Epithelial cell of umbilical artery (primary cell): Measurements from ENCODE around the gene SEZ6L2. TPM values are rescaled to one million over a fixed set of nuclear protein-coding genes. Genes with fewer than 3 reads are reported as not detected.

Experiments used
- total RNA-seq: library from RNA; depleted of rRNA; stranded (reverse); fragments of >200 nt; gene quantifications from 2 replicates; pipeline ENCODE4 v1.2.3, GENCODE V29; 2014

SEZ6L2 gene
- total RNA-seq = 1.2 and 3.9 TPM in 2 replicates

GRCh38 chr16:29899516-29900101 is at the start of gene SEZ6L2:
SEZ6L2 (minus strand) TSS chr16:29899550; CDS start chr16:29899019, 531 bp downstream.

GRCh38 chr16:29925781-29926710 is 26.7 kb upstream of the SEZ6L2 start, which contains the start of gene KCTD13:
KCTD13 (minus strand) TSS chr16:29926226; CDS start chr16:29926033, 193 bp downstream.

GRCh38 chr16:29900102-29900887 is 945 bp upstream of the SEZ6L2 start, which contains the start of gene ASPHD1:
ASPHD1 (plus strand) TSS chr16:29900488; CDS start chr16:29900972, 484 bp downstream.

GRCh38 chr16:29862884-29863668 is 36.3 kb downstream of the SEZ6L2 start, which contains the start of gene CDIPT:
CDIPT (minus strand) TSS chr16:29863226; CDS start chr16:29862857, 369 bp downstream.

Other genes with a start within 250 kb of the SEZ6L2 start
- gene SPN, start 236.3 kb downstream of the SEZ6L2 start, total RNA-seq = not detected in 2 replicates
- gene QPRT, start 220.4 kb downstream of the SEZ6L2 start, total RNA-seq = 0.32 and 1.4 TPM in 2 replicates
- gene C16orf54, start 153.6 kb downstream of the SEZ6L2 start, total RNA-seq = not detected in 2 replicates
- under 0.01 TPM in 1 of 2 replicates, not detected in the other for gene ZG16, start 121.3 kb downstream of the SEZ6L2 start, total RNA-seq
- gene KIF22, start 108.8 kb downstream of the SEZ6L2 start, total RNA-seq = 64.7 and 67.6 TPM in 2 replicates
- gene MAZ, start 93.0 kb downstream of the SEZ6L2 start, total RNA-seq = 111 and 160 TPM in 2 replicates
- 0.65 and 1.1 TPM in 2 replicates for gene PRRT2, start 87.4 kb downstream of the SEZ6L2 start, total RNA-seq
- gene PAGR1, start 83.4 kb downstream of the SEZ6L2 start, total RNA-seq = 27.0 and 36.9 TPM in 2 replicates
- 167 and 215 TPM in 2 replicates for gene MVP, start 79.1 kb downstream of the SEZ6L2 start, total RNA-seq
- gene CDIPT, start 36.3 kb downstream of the SEZ6L2 start, total RNA-seq = 55.2 and 70.4 TPM in 2 replicates
- 1.2 and 3.6 TPM in 2 replicates for gene ASPHD1, start 938 bp upstream of the SEZ6L2 start, total RNA-seq
- gene KCTD13, start 26.7 kb upstream of the SEZ6L2 start, total RNA-seq = 5.8 and 8.8 TPM in 2 replicates
- 73.1 TPM in 2 replicates for gene TMEM219, start 62.5 kb upstream of the SEZ6L2 start, total RNA-seq
- gene TAOK2, start 74.3 kb upstream of the SEZ6L2 start, total RNA-seq = 86.4 and 95.9 TPM in 2 replicates
- 5.5 and 8.4 TPM in 2 replicates for gene HIRIP3, start 96.1 kb upstream of the SEZ6L2 start, total RNA-seq
- 20.8 and 65.8 TPM in 2 replicates for gene INO80E, start 96.7 kb upstream of the SEZ6L2 start, total RNA-seq
- 0.76 TPM in 1 of 2 replicates, not detected in the other for gene DOC2A, start 111.5 kb upstream of the SEZ6L2 start, total RNA-seq
- gene C16orf92, start 123.6 kb upstream of the SEZ6L2 start, total RNA-seq = not detected in 2 replicates
- gene TLCD3B, start 131.7 kb upstream of the SEZ6L2 start, total RNA-seq = 0.32 TPM in 1 of 2 replicates, not detected in the other
- gene ALDOA, start 166.2 kb upstream of the SEZ6L2 start, total RNA-seq = 265 and 367 TPM in 2 replicates
- 256 and 366 TPM in 2 replicates for gene PPP4C, start 176.4 kb upstream of the SEZ6L2 start, total RNA-seq
- gene TBX6, start 192.4 kb upstream of the SEZ6L2 start, total RNA-seq = under 0.01 and 0.15 TPM in 2 replicates
- gene YPEL3, start 196.7 kb upstream of the SEZ6L2 start, total RNA-seq = 12.0 and 20.1 TPM in 2 replicates
- gene GDPD3, start 214.0 kb upstream of the SEZ6L2 start, total RNA-seq = 0.32 and 0.61 TPM in 2 replicates
- gene MAPK3, start 223.7 kb upstream of the SEZ6L2 start, total RNA-seq = 20.5 and 31.8 TPM in 2 replicates